Measurements from ENCODE around the gene UQCRHL. TPM values are rescaled to one million over a fixed set of nuclear protein-coding genes. Genes with fewer than 3 reads are reported as not detected.
A peak's percentile ranks its signal among the peaks of the same experiment; 100 is the strongest.
"Not testable (repeated sequence)": the region's sequence is repeated elsewhere in the genome, so short reads cannot be mapped to it uniquely, and the experiment has no call there.

The UQCRHL gene
- total RNA-seq, 1 donor from 2014 or later, result 1.8 TPM

DNA sequence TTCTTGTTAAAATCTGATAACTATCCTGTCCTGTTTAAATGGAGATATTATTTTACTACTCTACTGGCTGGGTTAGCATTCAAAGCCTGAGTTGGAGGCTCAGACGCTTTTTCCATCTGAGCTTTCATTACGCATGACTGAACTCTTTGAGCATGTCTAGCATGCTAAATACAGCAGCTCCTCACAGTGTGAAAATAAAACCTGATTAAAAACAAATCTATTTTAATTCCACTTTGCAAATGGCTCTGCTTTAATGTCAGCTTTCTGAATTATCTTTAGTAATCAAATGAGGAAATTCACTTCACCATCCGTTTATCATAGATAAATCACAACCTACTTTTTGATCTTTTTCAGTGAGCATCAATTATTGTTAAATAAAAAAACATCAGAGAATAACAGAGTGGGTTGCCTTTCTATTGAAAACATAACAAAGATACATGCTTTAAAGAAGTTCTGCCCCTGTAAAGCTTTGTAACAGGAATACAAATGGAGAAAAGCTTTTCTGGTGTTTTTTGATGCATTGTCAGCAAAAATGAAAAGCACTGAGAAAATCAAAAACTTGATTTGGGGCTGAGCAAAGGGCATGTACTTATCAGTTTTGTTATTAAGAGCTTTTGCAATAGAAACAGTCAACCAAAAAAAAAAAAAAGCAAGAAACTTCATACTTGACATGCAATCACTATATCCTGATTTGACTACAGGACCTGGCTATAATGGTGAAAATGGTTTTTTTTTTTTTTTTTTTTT lies 36.5 kb upstream of the UQCRHL start:
- no peak overlapping the region for H3K4me3 ChIP-seq (ENCODE audit: low read depth, low read length)
- TF ChIP-seq, protein P1, sequence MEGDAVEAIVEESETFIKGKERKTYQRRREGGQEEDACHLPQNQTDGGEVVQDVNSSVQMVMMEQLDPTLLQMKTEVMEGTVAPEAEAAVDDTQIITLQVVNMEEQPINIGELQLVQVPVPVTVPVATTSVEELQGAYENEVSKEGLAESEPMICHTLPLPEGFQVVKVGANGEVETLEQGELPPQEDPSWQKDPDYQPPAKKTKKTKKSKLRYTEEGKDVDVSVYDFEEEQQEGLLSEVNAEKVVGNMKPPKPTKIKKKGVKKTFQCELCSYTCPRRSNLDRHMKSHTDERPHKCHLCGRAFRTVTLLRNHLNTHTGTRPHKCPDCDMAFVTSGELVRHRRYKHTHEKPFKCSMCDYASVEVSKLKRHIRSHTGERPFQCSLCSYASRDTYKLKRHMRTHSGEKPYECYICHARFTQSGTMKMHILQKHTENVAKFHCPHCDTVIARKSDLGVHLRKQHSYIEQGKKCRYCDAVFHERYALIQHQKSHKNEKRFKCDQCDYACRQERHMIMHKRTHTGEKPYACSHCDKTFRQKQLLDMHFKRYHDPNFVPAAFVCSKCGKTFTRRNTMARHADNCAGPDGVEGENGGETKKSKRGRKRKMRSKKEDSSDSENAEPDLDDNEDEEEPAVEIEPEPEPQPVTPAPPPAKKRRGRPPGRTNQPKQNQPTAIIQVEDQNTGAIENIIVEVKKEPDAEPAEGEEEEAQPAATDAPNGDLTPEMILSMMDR (IDR thresholded peaks at IDR 0.05; ENCODE audit: insufficient read depth, low read length, severe bottlenecking), result no peak
- no peak for DNase-seq (ENCODE audit: low read depth)
- H3K36me3 ChIP-seq (ENCODE audit: control insufficient read depth, insufficient read depth, low read length), result no peaks in the 10 kb centered on the region
- FAIRE-seq, result no peak
- no peaks in the 10 kb centered on the region for H3K27me3 ChIP-seq (ENCODE audit: control insufficient read depth, insufficient read depth, low read length)

DNA sequence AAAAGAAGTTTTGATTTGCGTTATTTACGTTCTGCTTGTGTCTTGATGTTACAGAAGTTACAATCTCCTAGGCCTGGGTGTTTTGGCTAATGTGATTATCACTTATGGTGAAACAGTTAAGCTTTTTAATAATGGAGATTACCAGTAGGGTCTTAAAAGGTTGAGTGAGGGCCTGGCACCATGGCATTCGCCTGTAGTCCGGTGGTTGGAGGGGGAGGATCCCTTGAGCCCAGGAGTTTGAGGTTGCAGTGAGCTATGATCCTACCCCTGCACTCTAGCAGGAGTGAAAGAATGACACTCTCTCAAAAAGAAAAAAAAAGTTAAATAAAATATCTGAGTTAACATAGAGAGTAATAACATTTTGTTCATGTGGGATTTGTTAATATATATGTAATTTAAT lies 31.3 kb upstream of the UQCRHL start:
- TF ChIP-seq, protein P1 (IDR thresholded peaks at IDR 0.05; ENCODE audit: insufficient read depth, low read length, severe bottlenecking), result no peak
- DNase-seq (ENCODE audit: low read depth), result no peak
- FAIRE-seq, result no peak

DNA sequence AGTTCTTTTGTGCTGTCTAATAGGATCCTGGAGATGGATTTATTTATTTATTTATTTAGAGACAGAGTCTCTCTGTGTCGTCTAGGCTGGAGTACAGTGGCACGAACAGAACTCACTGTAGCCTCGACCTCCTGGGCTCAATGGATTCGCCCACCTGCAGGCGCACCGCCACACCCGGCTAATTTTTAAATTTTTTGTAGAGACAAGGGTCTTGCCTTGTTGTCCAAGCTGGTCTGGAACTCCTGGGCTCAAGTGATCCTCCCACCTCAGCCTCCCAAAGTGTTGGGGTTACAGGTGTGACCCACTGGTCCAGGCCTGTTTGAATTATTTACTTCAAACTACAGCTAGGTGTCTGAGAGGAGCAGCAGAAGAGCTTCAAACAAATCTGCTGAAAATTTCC lies 30.5 kb upstream of the UQCRHL start:
- TF ChIP-seq, protein P1 (IDR thresholded peaks at IDR 0.05; ENCODE audit: insufficient read depth, low read length, severe bottlenecking), result no peak
- H3K36me3 ChIP-seq (ENCODE audit: control insufficient read depth, insufficient read depth, low read length), result no peaks in the 10 kb centered on the region
- DNase-seq (ENCODE audit: low read depth) (no peak), FAIRE-seq (no peak)
- H3K4me3 ChIP-seq (ENCODE audit: low read depth, low read length), result no peak overlapping the region
- H3K27me3 ChIP-seq (ENCODE audit: control insufficient read depth, insufficient read depth, low read length), result no peaks in the 10 kb centered on the region

More for the DNA sequence above, 31.3 kb upstream of the UQCRHL start:
- no peaks in the 10 kb centered on the region for H3K27me3 ChIP-seq (ENCODE audit: control insufficient read depth, insufficient read depth, low read length)
- H3K4me3 ChIP-seq (ENCODE audit: low read depth, low read length), result no peak overlapping the region
- H3K36me3 ChIP-seq (ENCODE audit: control insufficient read depth, insufficient read depth, low read length), result no peaks in the 10 kb centered on the region

DNA sequence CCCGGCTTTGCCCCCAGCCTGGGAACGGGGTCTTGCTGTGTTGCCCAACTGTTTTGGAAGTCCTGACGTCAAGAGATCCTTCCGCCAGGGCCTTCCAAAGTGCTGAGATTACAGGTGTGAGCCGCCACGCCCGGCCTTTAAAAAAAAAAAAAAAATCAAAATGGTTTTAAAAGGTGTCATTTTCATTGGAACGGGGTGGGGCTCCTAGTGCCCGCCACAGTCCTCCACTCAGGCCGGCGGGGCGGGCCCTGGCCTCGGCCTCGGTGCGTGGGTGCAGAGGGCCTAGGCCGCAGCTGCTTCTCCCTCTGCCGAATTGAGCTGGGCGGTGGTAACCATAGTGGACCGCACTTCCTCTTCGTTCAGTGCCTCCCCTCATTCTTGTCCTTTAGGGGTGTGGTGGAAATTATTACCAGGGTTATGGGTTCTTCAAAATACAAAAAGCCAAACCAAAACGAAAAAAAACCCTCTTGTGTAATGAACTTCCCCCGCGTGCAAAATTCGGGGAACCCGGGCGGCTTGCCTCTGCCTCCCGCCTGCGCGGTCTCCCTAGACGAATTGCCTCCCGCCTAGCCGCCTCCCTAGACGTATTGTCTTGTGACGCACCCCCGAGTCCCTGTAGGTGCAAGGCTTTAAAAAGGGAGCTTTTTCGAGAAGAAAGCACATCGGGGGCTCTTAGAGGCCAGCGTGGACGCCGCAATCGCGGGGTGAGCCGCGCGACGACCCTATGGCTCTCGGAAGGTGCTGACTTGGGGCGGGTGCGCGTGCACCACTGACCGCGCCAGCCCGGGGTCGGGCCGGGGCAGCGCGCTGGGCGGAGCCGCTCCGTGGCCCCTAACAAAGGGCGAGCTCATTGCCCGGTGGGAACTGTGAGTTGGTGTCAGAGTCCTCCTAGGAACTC lies 29.6 kb upstream of the UQCRHL start:
- no peak for DNase-seq (ENCODE audit: low read depth)
- Histone ChIP-seq H3K27me3 (ENCODE audit: control insufficient read depth, insufficient read depth, low read length) (no peaks in the 10 kb centered on the region), H3K36me3 (ENCODE audit: control insufficient read depth, insufficient read depth, low read length) (no peaks in the 10 kb centered on the region), H3K4me3 (ENCODE audit: low read depth, low read length) (no peak overlapping the region)
- no peak for FAIRE-seq
- TF ChIP-seq, protein P1 (IDR thresholded peaks at IDR 0.05; ENCODE audit: insufficient read depth, low read length, severe bottlenecking), result no peak

DNA sequence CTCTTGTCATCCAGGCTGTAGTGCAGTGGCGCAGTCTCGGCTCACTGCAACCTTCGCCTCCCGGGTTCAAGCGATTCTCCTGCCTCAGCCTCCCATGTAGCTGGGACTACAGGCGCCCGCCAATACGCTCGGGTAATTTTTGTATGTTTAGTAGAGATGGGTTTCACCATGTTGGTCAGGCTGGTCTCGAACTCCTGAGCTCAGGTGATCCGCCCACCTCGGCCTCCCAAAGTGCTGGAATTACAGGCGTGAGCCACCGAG lies 29.0 kb upstream of the UQCRHL start:
- H3K36me3 ChIP-seq (ENCODE audit: control insufficient read depth, insufficient read depth, low read length); H3K27me3 ChIP-seq (ENCODE audit: control insufficient read depth, insufficient read depth, low read length); DNase-seq (ENCODE audit: low read depth); FAIRE-seq: not testable (repeated sequence)
- peak overlapping the region; percentile 63 for H3K4me3 ChIP-seq (ENCODE audit: low read depth, low read length)

DNA sequence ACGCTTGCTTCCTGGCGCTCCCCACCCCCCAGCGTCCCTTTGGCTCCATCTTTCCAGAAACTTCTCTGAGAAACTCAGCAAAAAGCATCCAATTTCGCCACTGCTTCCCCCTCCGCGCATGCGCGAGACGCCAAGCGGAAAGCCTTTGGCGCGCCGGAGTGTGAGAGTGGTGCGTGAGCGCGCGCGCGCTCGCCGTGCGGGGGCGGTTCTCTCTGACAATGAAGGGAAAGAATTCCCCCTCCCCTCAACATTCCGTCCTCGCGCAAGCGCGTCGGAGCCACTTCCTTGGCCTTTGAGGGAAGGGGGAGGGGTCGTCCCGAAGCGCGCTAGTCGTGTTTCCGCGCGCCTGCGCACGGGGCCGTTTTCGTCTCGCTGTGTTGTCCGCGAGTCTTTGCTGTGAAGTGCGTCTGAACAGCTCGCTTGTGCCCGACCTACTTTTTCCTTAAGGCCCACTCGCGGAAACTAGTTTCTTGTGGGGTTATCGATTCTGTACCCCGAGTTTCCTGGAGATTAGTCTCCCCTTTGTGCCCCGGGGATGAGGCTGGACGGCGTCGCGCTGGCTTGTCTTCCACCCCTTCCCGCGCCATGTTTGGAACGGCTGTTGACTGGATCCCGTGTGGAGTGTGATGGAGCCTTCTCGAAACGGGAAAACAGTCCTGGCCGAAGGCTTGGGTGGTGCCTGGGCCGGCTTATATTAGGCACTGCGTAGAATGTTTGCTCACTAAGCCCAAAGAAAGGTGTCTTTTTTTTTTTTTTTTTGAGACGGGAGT lies 28.5 kb upstream of the UQCRHL start:
- no peaks in the 10 kb centered on the region for H3K36me3 ChIP-seq (ENCODE audit: control insufficient read depth, insufficient read depth, low read length)
- H3K27me3 ChIP-seq (ENCODE audit: control insufficient read depth, insufficient read depth, low read length), result no peaks in the 10 kb centered on the region
- DNase-seq (ENCODE audit: low read depth) (peak; percentile 99), FAIRE-seq (peak; percentile 47)
- TF ChIP-seq, protein P1 (IDR thresholded peaks at IDR 0.05; ENCODE audit: insufficient read depth, low read length, severe bottlenecking), result no peak
- peak overlapping the region; percentile 63 for H3K4me3 ChIP-seq (ENCODE audit: low read depth, low read length)
